H1 (cell line): ENCODE measurements around the gene PIBF1. TPM values are rescaled to one million over a fixed set of nuclear protein-coding genes. Genes with fewer than 3 reads are reported as not detected.

ENCODE experiments used
- CTCF ChIA-PET: fragments of 300-600 bp; sonication (Branson Sonifier 250); formaldehyde crosslinking; loops from one replicate; lab custom pipeline; 2021; ENCODE audit not compliant: partially characterized antibody; lab: Charles Lee
- POLR2A ChIA-PET: fragments of 300-600 bp; sonication (Branson Sonifier 250); formaldehyde crosslinking; loops from one replicate; lab custom pipeline; 2021; ENCODE audit warnings: inconsistent platforms; ENCODE audit not compliant: partially characterized antibody; lab: Charles Lee
- DNase-seq, 2 experiments: peaks; one replicate each; pipeline versions ENCODE4 v3.0.0 to v3.0.0-alpha.2; 2010 to 2022; ENCODE audit warnings: low spot score in 2 of 2, low read depth in 1 of 2, mixed read lengths in 1 of 2
- FAIRE-seq: peaks from 2 replicates; lab custom pipeline; 2011; peaks lifted over from hg19 to GRCh38; lab: Jason Lieb, UNC
- H2AFZ ChIP-seq: 2 replicates; pipeline ENCODE4 v1.8.1; 2012; ENCODE audit warnings: low read length, inconsistent platforms
- H2AK5ac ChIP-seq: 2 replicates; pipeline ENCODE4 v1.6.1; 2013; ENCODE audit warnings: low read depth, low read length
- H2BK120ac ChIP-seq: replicated peaks from 2 replicates; pipeline ENCODE3; 2013; ENCODE audit warnings: low read depth, low read length, inconsistent platforms
- H2BK12ac ChIP-seq: 2 replicates; pipeline ENCODE4 v1.6.1; 2013; ENCODE audit warnings: low read depth, low read length
- H2BK15ac ChIP-seq: 2 replicates; pipeline ENCODE4 v1.6.1; 2013; ENCODE audit warnings: low read length
- H2BK20ac ChIP-seq: 2 replicates; pipeline ENCODE4 v1.6.1; 2013; ENCODE audit warnings: low read length
- H2BK5ac ChIP-seq: 2 replicates; pipeline ENCODE4 v1.6.1; 2013; ENCODE audit warnings: low read depth, low read length
- H3K14ac ChIP-seq: 2 replicates; pipeline ENCODE4 v1.6.1; 2013; ENCODE audit warnings: inconsistent platforms; ENCODE audit not compliant: insufficient read length
- H3K18ac ChIP-seq: 2 replicates; pipeline ENCODE4 v1.6.1; 2013; ENCODE audit warnings: low read length; ENCODE audit errors: extremely low read depth
- H3K23ac ChIP-seq: 2 replicates; pipeline ENCODE4 v1.6.1; 2013; ENCODE audit warnings: inconsistent platforms; ENCODE audit not compliant: insufficient read length
- H3K23me2 ChIP-seq: 2 replicates; pipeline ENCODE4 v1.6.1; 2013; ENCODE audit warnings: low read depth, low read length
- H3K27ac ChIP-seq: 2 replicates; pipeline ENCODE4 v1.6.1; 2011; ENCODE audit warnings: low read depth, low read length, inconsistent platforms
- H3K27me3 ChIP-seq, 4 experiments: replicated peaks in 1 of 4; 1 replicate in 1 of 4; 2 replicates in 3 of 4; pipeline versions ENCODE4 v1.6.1 to v1.8.1; 2011 to 2013; ENCODE audit warnings: low read length in 3 of 4, mild to moderate bottlenecking in 3 of 4, inconsistent platforms in 2 of 4, mixed read lengths in 2 of 4, moderate library complexity in 1 of 4; ENCODE audit not compliant: control insufficient read depth in 3 of 4, insufficient read depth in 3 of 4; ENCODE audit errors: extremely low read depth in 1 of 4
- H3K36me3 ChIP-seq, 4 experiments: 2 replicates each; pipeline versions ENCODE4 v1.6.1 to v1.8.1; 2011 to 2013; ENCODE audit warnings: mild to moderate bottlenecking in 4 of 4, low read length in 3 of 4, moderate library complexity in 2 of 4, control low read depth in 1 of 4, inconsistent platforms in 1 of 4; ENCODE audit not compliant: insufficient read depth in 4 of 4, control insufficient read depth in 2 of 4
- H3K4ac ChIP-seq: replicated peaks from 2 replicates; pipeline ENCODE3; 2013; ENCODE audit warnings: low read length, low read depth, mixed read lengths, inconsistent platforms; ENCODE audit not compliant: insufficient read length
- H3K4me1 ChIP-seq, 4 experiments: replicated peaks in 1 of 4; 1 replicate in 1 of 4; 2 replicates in 3 of 4; pipeline versions ENCODE4 v1.6.1 to v1.8.1; 2011 to 2013; ENCODE audit warnings: low read length in 3 of 4, inconsistent platforms in 2 of 4, mixed read lengths in 1 of 4; ENCODE audit not compliant: insufficient read depth in 4 of 4, control insufficient read depth in 3 of 4
- H3K4me2 ChIP-seq, 2 experiments: 2 replicates each; pipeline versions ENCODE4 v1.6.1 to v1.8.1; 2011 to 2013; ENCODE audit warnings: low read depth in 2 of 2, low read length in 2 of 2, control low read depth in 1 of 2, inconsistent platforms in 1 of 2, mild to moderate bottlenecking in 1 of 2; ENCODE audit not compliant: insufficient read depth in 1 of 2
- H3K4me3 ChIP-seq, 4 experiments: fragments of 200-600, 300-600 bp in 1 of 4; sonication (generic), shearing (Covaris generic), sonication (Bioruptor Twin) in 1 of 4; 2 replicates each; pipeline versions ENCODE4 v1.5.1 to v1.8.1; 2011 to 2016; ENCODE audit warnings: low read length in 4 of 4, low read depth in 3 of 4, control low read depth in 2 of 4, inconsistent platforms in 2 of 4, mild to moderate bottlenecking in 2 of 4, mixed read lengths in 1 of 4, moderate library complexity in 1 of 4; ENCODE audit not compliant: insufficient read depth in 2 of 4; ENCODE audit errors: extremely low read depth in 1 of 4
- H3K56ac ChIP-seq: replicated peaks from 2 replicates; pipeline ENCODE3; 2013; ENCODE audit warnings: low read depth, mild to moderate bottlenecking, mixed read lengths, low read length, inconsistent platforms; ENCODE audit not compliant: insufficient read length
- H3K79me1 ChIP-seq: 2 replicates; pipeline ENCODE4 v1.6.1; 2013; ENCODE audit warnings: low read depth, low read length, control low read depth
- H3K79me2 ChIP-seq, 2 experiments: 2 replicates each; pipeline versions ENCODE4 v1.6.1 to v1.8.1; 2012 to 2013; ENCODE audit warnings: low read length in 2 of 2, mild to moderate bottlenecking in 2 of 2, inconsistent platforms in 1 of 2; ENCODE audit not compliant: insufficient read depth in 2 of 2, control insufficient read depth in 1 of 2
- H3K9ac ChIP-seq, 4 experiments: replicated peaks in 1 of 4; 1 replicate in 1 of 4; 2 replicates in 3 of 4; pipeline versions ENCODE4 v1.6.1 to v1.8.1; 2011 to 2013; ENCODE audit warnings: low read depth in 3 of 4, low read length in 3 of 4, control low read depth in 2 of 4, mild to moderate bottlenecking in 2 of 4, moderate library complexity in 2 of 4, inconsistent platforms in 1 of 4; ENCODE audit errors: extremely low read depth in 1 of 4
- H3K9me3 ChIP-seq, 2 experiments: 2 replicates each; pipeline versions ENCODE4 v1.6.1 to v1.8.1; 2012 to 2013; ENCODE audit warnings: mild to moderate bottlenecking in 2 of 2, moderate library complexity in 2 of 2, control low read depth in 1 of 2, inconsistent platforms in 1 of 2, low read depth in 1 of 2, low read length in 1 of 2, mixed read lengths in 1 of 2; ENCODE audit not compliant: insufficient read depth in 2 of 2
- H4K20me1 ChIP-seq, 2 experiments: replicated peaks in 1 of 2; 2 replicates each; pipeline versions ENCODE3 to v1.8.1; 2011 to 2013; ENCODE audit warnings: inconsistent platforms in 2 of 2, low read length in 2 of 2, mild to moderate bottlenecking in 1 of 2; ENCODE audit not compliant: insufficient read depth in 2 of 2, control insufficient read depth in 1 of 2
- H4K5ac ChIP-seq: 2 replicates; pipeline ENCODE4 v1.6.1; 2013; ENCODE audit warnings: low read length, low read depth, mixed read lengths, inconsistent platforms; ENCODE audit not compliant: insufficient read length
- H4K8ac ChIP-seq: 2 replicates; pipeline ENCODE4 v1.8.0; 2013; ENCODE audit warnings: mild to moderate bottlenecking, moderate library complexity, low read length, inconsistent platforms; ENCODE audit not compliant: insufficient read depth; ENCODE audit errors: extremely low read depth
- H4K91ac ChIP-seq: replicated peaks from 2 replicates; pipeline ENCODE3; 2013; ENCODE audit warnings: low read length, mixed read lengths, inconsistent platforms; ENCODE audit not compliant: insufficient read length
- CBX8 ChIP-seq: fragments of 300-800, 300-1000 bp; sonication (generic); IDR thresholded peaks from 2 replicates; pipeline ENCODE4 v1.7.1; 2016; ENCODE audit warnings: low read depth, low read length, borderline replicate concordance
- CEBPB ChIP-seq: IDR thresholded peaks from 2 replicates; pipeline ENCODE4 v1.6.1; 2012; ENCODE audit warnings: low read depth, low read length
- JUND ChIP-seq: IDR thresholded peaks from 2 replicates; pipeline ENCODE4 v1.6.1; 2011; ENCODE audit warnings: mild to moderate bottlenecking, improper control_type of control experiment, low read length
- KDM1A ChIP-seq: fragments of 200-600, 300-600 bp; sonication (generic); IDR thresholded peaks from 2 replicates; pipeline ENCODE4 v1.7.1; 2016; ENCODE audit warnings: mild to moderate bottlenecking, low read length, borderline replicate concordance
- MAFK ChIP-seq: IDR thresholded peaks from 2 replicates; pipeline ENCODE4 v1.6.1; 2012; ENCODE audit warnings: low read depth, mild to moderate bottlenecking, improper control_type of control experiment, low read length
- NANOG ChIP-seq: IDR thresholded peaks from 2 replicates; pipeline ENCODE4 v1.6.1; 2011; ENCODE audit warnings: low read length, low read depth, mild to moderate bottlenecking, inconsistent platforms; ENCODE audit not compliant: insufficient read depth, poor library complexity, severe bottlenecking
- RBBP5 ChIP-seq: IDR thresholded peaks from 2 replicates; pipeline ENCODE4 v1.7.1; 2012; ENCODE audit warnings: low read depth, mild to moderate bottlenecking, inconsistent platforms, low read length, moderate library complexity, borderline replicate concordance
- RFX5 ChIP-seq: IDR thresholded peaks from 2 replicates; pipeline ENCODE4 v1.6.1; 2011; ENCODE audit warnings: low read depth, low read length, improper control_type of control experiment, borderline replicate concordance
- SAP30 ChIP-seq: fragments of 300-600 bp; sonication (generic); IDR thresholded peaks from 2 replicates; pipeline ENCODE4 v1.7.1; 2012; ENCODE audit warnings: low read length, moderate library complexity, mild to moderate bottlenecking, inconsistent platforms; ENCODE audit not compliant: insufficient read depth, insufficient replicate concordance
- TAF1 ChIP-seq: IDR thresholded peaks from 2 replicates; pipeline ENCODE4 v1.6.1; 2011; ENCODE audit warnings: mild to moderate bottlenecking, low read depth, low read length
- WGBS, 2 experiments: shearing (Covaris generic) in 1 of 2; methylation state at CpG; one replicate each; pipeline versions ENCODE4 v1.1.6 to v1.1.7; 2013 to 2015; ENCODE audit warnings: low lambda C conversion rate in 2 of 2, mixed read lengths in 2 of 2, inconsistent platforms in 1 of 2, low coverage in 1 of 2, missing lambda C conversion rate in 1 of 2; ENCODE audit not compliant: insufficient replicate concordance in 2 of 2, insufficient coverage in 1 of 2, insufficient read length in 1 of 2; ENCODE audit errors: extremely low coverage in 1 of 2, missing lambda C conversion rate in 1 of 2; 5-methylcytosine and 5-hydroxymethylcytosine counted together
- polyA plus RNA-seq, 7 experiments: library from polyadenylated mRNA; depleted of rRNA in 3 of 7; stranded (reverse) in 5 of 7; unstranded in 2 of 7; fragments of >200 nt in 5 of 7; fragments of 200-250 nt in 2 of 7; gene quantifications; 1 replicate in 5 of 7; 2 replicates in 1 of 7; 4 replicates in 1 of 7; pipeline versions ENCODE4 v1.2.1 to v1.2.3, GENCODE V29; 2011 to 2013; ENCODE audit warnings: missing spikeins in 2 of 7, mixed read lengths in 2 of 7
- total RNA-seq: library from RNA; stranded (reverse); fragmentation: NEBNext Ultra II Directional; extraction: Animal tissue kit (Norgen Biotek cat#: 25700); gene quantifications from 2 replicates; pipeline ENCODE4 v1.2.1, GENCODE V29; 2021

PIBF1 gene
- total and polyA plus RNA-seq, 2 of the 8 experiments (the other 6 are each of a cell fraction or from before 2014, with no cell fraction given): 1.1 to 13.2 TPM

- Histone ChIP-seq H2BK5ac (no peak overlapping the region), H3K4me1 (peaks cover 0 to 11% (median 0%) of the 10 kb centered on the region in 4 experiments; a peak in 2 of 7 replicates), H3K79me2 (no peaks in the 10 kb centered on the region), H3K9ac (no peak overlapping the region), H2AK5ac (no peak overlapping the region), H3K9me3 (no peaks in the 10 kb centered on the region), H3K4ac (no peak overlapping the region), H3K4me3 (no peak overlapping the region), H3K27ac (no peak overlapping the region), H2AFZ (no peak overlapping the region), H3K4me2 (no peak overlapping the region), H3K36me3 (no peaks in the 10 kb centered on the region), H2BK15ac (no peak overlapping the region), H4K20me1 (no peaks in the 10 kb centered on the region), H2BK20ac (no peak overlapping the region), H4K5ac (no peak overlapping the region), H3K14ac (no peak overlapping the region), H3K27me3 (no peaks in the 10 kb centered on the region), H2BK12ac (no peak overlapping the region), H2BK120ac (no peak overlapping the region), H4K8ac (no peak overlapping the region), H3K23me2 (no peaks in the 10 kb centered on the region), H3K79me1 (no peaks in the 10 kb centered on the region), H3K56ac (no peak overlapping the region), H3K18ac (no peak overlapping the region), H3K23ac (no peak overlapping the region), H4K91ac (no peak overlapping the region)
- CTCF ChIA-PET: interaction anchor here (0.9 kb wide), 1 partner anchor 9 kb away, joined by 3 read pairs; no protein-coding TSS in a partner anchor
- FAIRE-seq: no peak
- POLR2A ChIA-PET: no interaction called here
- TF ChIP-seq MAFK: no peak
- TF ChIP-seq JUND: no peak
- no peak for TF ChIP-seq KDM1A
- TF ChIP-seq TAF1: no peak
- TF ChIP-seq NANOG: no peak
- TF ChIP-seq CBX8: no peak
- no peak for TF ChIP-seq CEBPB
- no peak for TF ChIP-seq SAP30
- TF ChIP-seq RFX5: no peak
- no peak for TF ChIP-seq RBBP5
- no peak for DNase-seq
- 92% methylated on average over 4 of the region's 4 CpGs; no CpG with 5 or more reads in 1 of the 2 experiments for WGBS, 2 experiments
Measured at GRCh38 chr13:73036566-73036965, 254.6 kb downstream of the PIBF1 start.
